WTC11 (cell line): ENCODE results near the gene FITM1. TPM values are rescaled to one million over a fixed set of nuclear protein-coding genes. Genes with fewer than 3 reads are reported as not detected.

Experiments used
- ATAC-seq: fragments of 200-7000 bp; cut with Tn5 transposase; 2 replicates; pipeline ENCODE4 v1.10.0; 2021; ENCODE audit warnings: mild to moderate bottlenecking, moderate library complexity
- CTCF ChIA-PET: fragments of 300-600 bp; sonication (Branson Sonifier 250); formaldehyde crosslinking; loops from one replicate; lab custom pipeline; 2021; ENCODE audit warnings: antibody characterized with exemption; lab: Charles Lee
- POLR2A ChIA-PET: fragments of 350-600 bp; sonication (Branson Sonifier 250); formaldehyde crosslinking; loops from one replicate; lab custom pipeline; 2021; ENCODE audit warnings: antibody characterized with exemption; lab: Charles Lee
- DNase-seq: peaks from one replicate; pipeline ENCODE4 v3.0.0; 2021; ENCODE audit warnings: low spot score
- H3K27ac Mint-ChIP-seq: 2 replicates; pipeline ENCODE4 v1.8.0; 2021; ENCODE audit warnings: mixed read lengths
- H3K27me3 Mint-ChIP-seq: 2 replicates; pipeline ENCODE4 v1.8.0; 2021; ENCODE audit warnings: low read depth, mild to moderate bottlenecking, moderate library complexity, mixed read lengths
- H3K36me3 Mint-ChIP-seq: 2 replicates; pipeline ENCODE4 v1.8.0; 2021; ENCODE audit warnings: mixed read lengths
- H3K4me1 Mint-ChIP-seq: 2 replicates; pipeline ENCODE4 v1.8.0; 2022; ENCODE audit warnings: mixed read lengths
- H3K4me3 Mint-ChIP-seq: 2 replicates; pipeline ENCODE4 v1.8.0; 2021; ENCODE audit warnings: mild to moderate bottlenecking, moderate library complexity, mixed read lengths
- H3K9me3 Mint-ChIP-seq: 2 replicates; pipeline ENCODE4 v1.8.0; 2021; ENCODE audit warnings: mixed read lengths
- AFF4 ChIP-seq: sonication (generic); formaldehyde crosslinking; IDR thresholded peaks from 2 replicates; pipeline ENCODE4 v1.8.1; 2023; ENCODE audit warnings: mild to moderate bottlenecking, missing genetic modification reagents, borderline replicate concordance
- ARID4B ChIP-seq: sonication (generic); formaldehyde crosslinking; IDR thresholded peaks from 2 replicates; pipeline ENCODE4 v1.8.0; 2023; ENCODE audit warnings: missing genetic modification reagents, mild to moderate bottlenecking, borderline replicate concordance
- CREB1 ChIP-seq: sonication (generic); formaldehyde crosslinking; IDR thresholded peaks from 2 replicates; pipeline ENCODE4 v1.8.0; 2023; ENCODE audit warnings: mild to moderate bottlenecking, missing genetic modification reagents
- CREM ChIP-seq: sonication (generic); formaldehyde crosslinking; IDR thresholded peaks from 2 replicates; pipeline ENCODE4 v1.8.1; 2022; ENCODE audit warnings: mild to moderate bottlenecking, missing genetic modification reagents, moderate library complexity
- ETV6 ChIP-seq: sonication (generic); formaldehyde crosslinking; IDR thresholded peaks from 2 replicates; pipeline ENCODE4 v1.8.1; 2022; ENCODE audit warnings: mild to moderate bottlenecking, missing genetic modification reagents
- FOXP1 ChIP-seq: sonication (generic); formaldehyde crosslinking; IDR thresholded peaks from 2 replicates; pipeline ENCODE4 v1.8.0; 2022; ENCODE audit warnings: missing genetic modification reagents, mild to moderate bottlenecking, moderate library complexity, borderline replicate concordance
- JUN ChIP-seq: sonication (generic); formaldehyde crosslinking; IDR thresholded peaks from 2 replicates; pipeline ENCODE4 v1.8.0; 2023; ENCODE audit warnings: mild to moderate bottlenecking, missing genetic modification reagents
- MAX ChIP-seq: sonication (generic); formaldehyde crosslinking; IDR thresholded peaks from 2 replicates; pipeline ENCODE4 v1.8.0; 2022; ENCODE audit warnings: mild to moderate bottlenecking, missing genetic modification reagents
- MLX ChIP-seq: sonication (generic); formaldehyde crosslinking; IDR thresholded peaks from 2 replicates; pipeline ENCODE4 v1.8.1; 2023; ENCODE audit warnings: mild to moderate bottlenecking, missing genetic modification reagents, moderate library complexity
- NFE2L1 ChIP-seq: sonication (generic); formaldehyde crosslinking; IDR thresholded peaks from 2 replicates; pipeline ENCODE4 v1.8.1; 2023; ENCODE audit warnings: missing genetic modification reagents
- PRDM15 ChIP-seq: sonication (generic); formaldehyde crosslinking; IDR thresholded peaks from 2 replicates; pipeline ENCODE4 v1.8.0; 2022; ENCODE audit warnings: missing genetic modification reagents
- PREB ChIP-seq: sonication (generic); formaldehyde crosslinking; IDR thresholded peaks from 2 replicates; pipeline ENCODE4 v1.8.1; 2022; ENCODE audit warnings: mild to moderate bottlenecking, missing genetic modification reagents, moderate library complexity, borderline replicate concordance
- TP53 ChIP-seq: sonication (generic); formaldehyde crosslinking; IDR thresholded peaks from 2 replicates; pipeline ENCODE4 v1.8.1; 2023; ENCODE audit warnings: mild to moderate bottlenecking, missing genetic modification reagents
- ZMAT4 ChIP-seq: fragments of 250-450 bp; sonication (Bioruptor Pico); IDR thresholded peaks from 2 replicates; pipeline ENCODE4 v1.9.0; 2021; ENCODE audit warnings: mild to moderate bottlenecking
- ZNF121 ChIP-seq: sonication (generic); formaldehyde crosslinking; IDR thresholded peaks from 2 replicates; pipeline ENCODE4 v1.8.0; 2023; ENCODE audit warnings: missing genetic modification reagents
- ZNF138 ChIP-seq: sonication (generic); formaldehyde crosslinking; conservative IDR thresholded peaks from 2 replicates; pipeline ENCODE4 v1.8.1; 2022; ENCODE audit warnings: mild to moderate bottlenecking, moderate library complexity, missing genetic modification reagents
- ZNF263 ChIP-seq: sonication (generic); formaldehyde crosslinking; IDR thresholded peaks from 2 replicates; pipeline ENCODE4 v1.8.1; 2022; ENCODE audit warnings: low read depth, mild to moderate bottlenecking, moderate library complexity, missing genetic modification reagents
- ZNF425 ChIP-seq: fragments of 250-450 bp; sonication (Bioruptor Pico); conservative IDR thresholded peaks from 2 replicates; pipeline ENCODE4 v1.9.0; 2021; ENCODE audit warnings: mild to moderate bottlenecking
- total RNA-seq: library from RNA; stranded (reverse); gene quantifications from 3 replicates; pipeline ENCODE4 v1.2.3, GENCODE V29; 2021

The FITM1 gene
- total RNA-seq, 1 experiment from 2014 or later = not detected

GRCh38 chr14:24141097-24141880 is 10.8 kb downstream of the FITM1 start, which contains the start of gene EMC9:
EMC9 (minus strand) TSS chr14:24141591; CDS start chr14:24141304, 287 bp downstream.
- H3K36me3 Mint-ChIP-seq = peaks cover 42% of the 10 kb centered on the region
- no peaks in the 10 kb centered on the region for H3K27me3 Mint-ChIP-seq
- DNase-seq (peak; percentile 100), ATAC-seq (peak; percentile 89)
- peaks cover 35% of the 10 kb centered on the region for H3K4me1 Mint-ChIP-seq
- H3K27ac Mint-ChIP-seq = peak within 1 kb of the TSS; percentile 99
- ChIA-PET POLR2A (interaction anchor here (0.6 to 2.1 kb wide), 12 partner anchors 10 to 603 kb away, joined by 3 to 24 read pairs (median 4); partner anchors contain the start of genes CARMIL3, CHMP4A, DCAF11 and IRF9), CTCF (interaction anchor here (0.6 to 2.3 kb wide), 14 partner anchors 20 to 586 kb away, joined by 3 to 26 read pairs (median 5); partner anchors contain the start of genes CIDEB, DCAF11, IRF9 and NRL)
- peak within 1 kb of the TSS; percentile 95 for H3K4me3 Mint-ChIP-seq
- H3K9me3 Mint-ChIP-seq = no peaks in the 10 kb centered on the region
- TF ChIP-seq TP53 (CRISPR knock-in tag) (peak; percentile 27; the same call in 1 of the 2 replicates), PRDM15 (CRISPR knock-in tag) (no peak; the same call in 1 of the 2 replicates), ARID4B (no peak; the same call in 1 of the 2 replicates), NFE2L1 (CRISPR knock-in tag) (peak; percentile 71), JUN (CRISPR knock-in tag) (peak; percentile 68; the same call in 1 of the 2 replicates), MAX (CRISPR knock-in tag) (peak; percentile 73; the same call in 1 of the 2 replicates), CREB1 (CRISPR knock-in tag) (0 out of 2 replicates have a peak, but pooled peaks have one; percentile 9), ZNF121 (CRISPR knock-in tag) (no peak; the same call in 1 of the 2 replicates), ETV6 (CRISPR knock-in tag) (peak; percentile 18; the same call in 1 of the 2 replicates), ZNF138 (0 out of 2 replicates have a peak, but pooled peaks have one; percentile 59), FOXP1 (CRISPR knock-in tag) (peak; percentile 83), MLX (no peak), AFF4 (CRISPR knock-in tag) (no peak), ZNF263 (CRISPR knock-in tag) (no peak), ZMAT4 (no peak), CREM (CRISPR knock-in tag) (peak; percentile 61), PREB (CRISPR knock-in tag) (peak; percentile 52; the same call in 1 of the 2 replicates), ZNF425 (CRISPR knock-in tag) (no peak)
